Stimulated activated CD4-positive, alpha-beta T cell treated with anti-CD3 and anti-CD28 coated beads, Interleukin-12 subunit alpha, Interleukin-12 subunit beta, amount 100 ng/mL, for 48 hours (primary cell): ENCODE results near the gene TPI1.

Source experiments
- DNase-seq, 3 donors: peaks; one replicate each; pipeline ENCODE4 v3.0.0-alpha.2; 2020; ENCODE audit warnings: low read depth in 2 of 3, low spot score in 1 of 3

The TPI1 gene

GRCh38 chr12:6867413-6868210 lies at the start of gene TPI1:
TSS of gene TPI1 (plus strand) at chr12:6867531. CDS start at chr12:6867567, 36 bp downstream.
- peak; percentile 68 to 78 (median 74) for DNase-seq

GRCh38 chr12:6817662-6818157 lies 49.6 kb upstream of the TPI1 start:
- no peak for DNase-seq

GRCh38 chr12:6818222-6818621 lies 49.1 kb upstream of the TPI1 start:
- DNase-seq: no peak

GRCh38 chr12:6818645-6819044 lies 48.7 kb upstream of the TPI1 start:
- DNase-seq: no peak

DNA sequence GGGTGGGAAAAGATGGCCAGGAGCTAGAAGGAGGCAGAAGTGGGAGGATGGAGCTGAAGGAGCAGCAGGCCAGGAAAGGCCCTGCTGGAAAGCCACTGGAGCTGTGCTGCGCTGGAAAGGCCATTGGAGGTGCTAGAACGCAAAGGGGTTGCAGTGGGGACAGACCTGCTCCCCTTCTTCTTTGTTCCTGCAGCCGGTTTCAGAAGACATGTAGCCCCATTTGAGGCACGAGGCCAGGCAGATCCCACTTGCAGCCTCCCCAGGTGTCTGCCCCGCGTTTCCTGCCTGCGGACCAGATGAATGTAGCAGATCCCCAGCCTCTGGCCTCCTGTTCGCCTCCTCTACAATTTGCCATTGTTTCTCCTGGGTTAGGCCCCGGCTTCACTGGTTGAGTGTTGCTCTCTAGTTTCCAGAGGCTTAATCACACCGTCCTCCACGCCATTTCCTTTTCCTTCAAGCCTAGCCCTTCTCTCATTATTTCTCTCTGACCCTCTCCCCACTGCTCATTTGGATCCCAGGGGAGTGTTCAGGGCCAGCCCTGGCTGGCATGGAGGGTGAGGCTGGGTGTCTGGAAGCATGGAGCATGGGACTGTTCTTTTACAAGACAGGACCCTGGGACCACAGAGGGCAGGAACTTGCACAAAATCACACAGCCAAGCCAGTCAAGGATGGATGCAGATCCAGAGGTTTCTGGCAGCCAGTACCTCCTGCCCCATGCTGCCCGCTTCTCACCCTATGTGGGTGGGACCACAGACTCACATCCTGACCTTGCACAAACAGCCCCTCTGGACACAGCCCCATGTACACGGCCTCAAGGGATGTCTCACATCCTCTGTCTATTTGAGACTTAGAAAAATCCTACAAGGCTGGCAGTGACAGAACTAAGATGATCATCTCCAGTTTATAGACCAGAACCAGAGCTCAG lies 48.0 kb upstream of the TPI1 start:
- no peak for DNase-seq

DNA sequence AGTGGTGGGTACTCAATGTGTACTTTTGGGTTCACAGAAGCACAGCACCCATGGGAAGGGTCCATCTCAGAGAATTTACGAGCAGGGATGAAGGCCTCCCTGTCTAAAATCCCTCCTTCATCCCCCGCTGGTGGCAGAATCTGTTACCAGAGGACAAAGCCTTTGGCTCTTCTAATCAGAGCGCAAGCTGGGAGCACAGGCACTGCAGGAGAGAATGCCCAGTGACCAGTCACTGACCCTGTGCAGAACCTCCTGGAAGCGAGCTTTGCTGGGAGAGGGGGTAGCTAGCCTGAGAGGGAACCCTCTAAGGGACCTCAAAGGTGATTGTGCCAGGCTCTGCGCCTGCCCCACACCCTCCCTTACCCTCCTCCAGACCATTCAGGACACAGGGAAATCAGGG lies 47.2 kb upstream of the TPI1 start:
- no peak for DNase-seq

- no peak for DNase-seq
These were observed 45.5 kb upstream of the TPI1 start, which contains the start of gene GPR162 for GRCh38 chr12:6821591-6822425. TSS of gene GPR162 (plus strand) at chr12:6821821. CDS start at chr12:6823899, 2,078 bp downstream.

GRCh38 chr12:6822426-6823135 lies 44.8 kb upstream of the TPI1 start:
- no peak for DNase-seq

DNA sequence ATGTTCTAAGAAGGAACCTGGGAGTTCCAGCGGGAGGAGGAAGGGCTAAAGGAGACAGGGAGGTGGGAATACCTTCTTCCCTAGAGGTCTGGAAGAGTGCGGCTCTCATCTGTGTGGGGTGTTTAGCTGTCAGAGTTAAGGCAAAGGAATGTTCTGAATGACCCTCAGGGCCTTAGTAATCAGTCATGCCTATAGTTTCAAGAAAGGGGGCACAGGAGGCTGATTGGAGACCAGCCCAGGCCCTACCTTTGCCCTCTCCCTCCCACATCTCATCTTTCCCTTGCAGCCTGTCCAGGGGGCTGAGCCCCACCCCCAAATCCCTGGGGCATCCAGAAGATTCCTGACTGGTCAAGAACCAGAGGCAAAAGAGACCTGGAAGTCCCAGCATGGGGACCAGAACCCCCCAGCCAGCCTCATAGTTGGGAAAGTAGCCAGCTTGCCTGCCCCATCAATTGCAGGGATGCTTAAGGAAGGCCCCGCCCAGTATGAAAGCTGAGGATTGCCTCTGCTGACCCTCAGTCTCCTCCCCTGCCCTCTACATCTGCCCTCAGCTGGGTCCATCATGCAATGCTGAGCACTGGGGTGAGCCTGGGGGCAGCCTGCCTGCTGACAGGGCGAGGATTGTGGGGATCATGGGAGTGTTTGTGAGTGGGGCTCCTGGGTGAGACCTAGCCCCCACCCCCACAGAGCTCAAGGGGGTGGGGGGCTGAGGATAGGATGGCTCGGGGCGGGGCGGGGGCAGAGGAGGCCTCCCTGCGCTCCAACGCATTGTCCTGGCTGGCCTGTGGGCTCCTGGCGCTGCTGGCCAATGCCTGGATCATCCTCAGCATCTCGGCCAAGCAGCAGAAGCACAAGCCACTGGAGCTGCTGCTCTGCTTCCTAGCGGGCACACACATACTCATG lies 43.9 kb upstream of the TPI1 start:
- DNase-seq: no peak

GRCh38 chr12:6824085-6824775 lies 43.1 kb upstream of the TPI1 start:
- no peak for DNase-seq

GRCh38 chr12:6824901-6825381 lies 42.4 kb upstream of the TPI1 start:
- no peak for DNase-seq

GRCh38 chr12:6825398-6826124 lies 41.8 kb upstream of the TPI1 start:
- peak; percentile 74 to 92 (median 79) for DNase-seq

DNA sequence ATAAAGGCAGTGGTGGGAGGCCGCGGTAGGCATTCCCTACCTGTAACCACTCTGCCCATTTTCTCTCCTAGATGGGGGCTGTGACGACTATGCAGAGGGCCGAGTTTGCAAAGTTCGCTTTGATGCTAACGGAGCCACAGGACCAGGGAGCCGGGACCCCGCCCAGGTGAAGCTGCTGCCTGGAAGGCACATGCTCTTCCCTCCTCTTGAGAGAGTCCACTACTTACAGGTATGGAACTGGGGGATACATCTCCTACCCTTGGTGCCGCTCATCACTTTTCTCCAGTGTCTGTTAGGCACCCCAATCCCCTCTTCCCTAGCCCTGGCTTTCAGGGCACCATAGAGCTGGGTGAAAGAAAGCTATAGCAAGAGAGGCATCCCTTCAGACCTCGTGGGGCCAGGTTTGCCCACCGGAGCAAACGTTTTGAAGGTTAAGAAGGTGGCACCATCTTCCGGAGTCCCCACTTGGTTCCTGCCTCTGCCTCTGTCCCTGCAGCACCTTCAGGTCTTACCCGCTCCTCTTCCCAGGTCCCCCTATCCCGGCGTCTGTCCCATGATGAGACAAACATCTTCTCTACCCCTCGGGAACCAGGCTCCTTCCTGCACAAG lies 41.1 kb upstream of the TPI1 start:
- DNase-seq: no peak

GRCh38 chr12:6826734-6827436 lies 40.4 kb upstream of the TPI1 start:
- DNase-seq: no peak

GRCh38 chr12:6827437-6827911 lies 39.9 kb upstream of the TPI1 start:
- DNase-seq: peak in 2 of 3 donors; percentile 51 to 63

GRCh38 chr12:6827982-6828780 lies 39.1 kb upstream of the TPI1 start, which contains the start of gene P3H3:
TSS of gene P3H3 (plus strand) at chr12:6828407. CDS start at chr12:6828441, 34 bp downstream.
- DNase-seq: no peak
